ENCODE data around the gene SDK1.

Gene SDK1

GRCh38 chr7:4240520-4241303 is 939.7 kb downstream of the SDK1 start:
- no peaks in the 10 kb centered on the region for H3K9me3 ChIP-seq (ENCODE audit: control insufficient read depth, insufficient read depth, low read depth, low read length)
- no peaks in the 10 kb centered on the region for H3K4me1 ChIP-seq (ENCODE audit: control insufficient read depth, insufficient read depth, low read length)
- H3K36me3 ChIP-seq (ENCODE audit: control insufficient read depth in 2 of 2, insufficient read depth in 1 of 2, low read length in 2 of 2), result no peaks in the 10 kb centered on the region
- ChIA-PET POLR2A (no interaction called here), CTCF (interaction anchor here (0.8 kb wide), 1 partner anchor 9 kb away, joined by 3 read pairs; no protein-coding TSS in a partner anchor)
- TF ChIP-seq ZNF138 (tag by site-specific recombination; IDR thresholded peaks at IDR 0.05; ENCODE audit: borderline replicate concordance) (no peak), ZNF335 (tag by site-specific recombination; conservative IDR thresholded peaks at IDR 0.05) (no peak), ZNF514 (tag by site-specific recombination; IDR thresholded peaks at IDR 0.05) (no peak)
- no peak overlapping the region for H3K4me3 ChIP-seq (ENCODE audit: low read depth, low read length)
- no peak overlapping the region for H3K27ac ChIP-seq (ENCODE audit: extremely low read depth, low read depth, low read length)

GRCh38 chr7:4241304-4241612 is 940.2 kb downstream of the SDK1 start:
- Histone ChIP-seq H3K9me3 (ENCODE audit: control insufficient read depth, insufficient read depth, low read depth, low read length) (no peaks in the 10 kb centered on the region), H3K4me3 (ENCODE audit: low read depth, low read length) (no peak overlapping the region), H3K36me3 (ENCODE audit: control insufficient read depth in 2 of 2, insufficient read depth in 1 of 2, low read length in 2 of 2) (no peaks in the 10 kb centered on the region), H3K4me1 (ENCODE audit: control insufficient read depth, insufficient read depth, low read length) (no peaks in the 10 kb centered on the region), H3K27ac (ENCODE audit: extremely low read depth, low read depth, low read length) (no peak overlapping the region)
- CTCF ChIA-PET, result interaction anchor here (0.8 kb wide), 1 partner anchor 10 kb away, joined by 3 read pairs; no protein-coding TSS in a partner anchor
- POLR2A ChIA-PET, result no interaction called here
- TF ChIP-seq ZNF549 (tag by site-specific recombination; IDR thresholded peaks at IDR 0.05), result no peak
- TF ChIP-seq ZNF16 (tag by site-specific recombination; IDR thresholded peaks at IDR 0.05; ENCODE audit: low read depth), result no peak
- TF ChIP-seq ZNF473 (tag by site-specific recombination; IDR thresholded peaks at IDR 0.05), result no peak
- TF ChIP-seq ZNF830 (tag by site-specific recombination; IDR thresholded peaks at IDR 0.05; ENCODE audit: low read depth), result no peak
- no peak for TF ChIP-seq ZNF311 (tag by site-specific recombination; IDR thresholded peaks at IDR 0.05; ENCODE audit: borderline replicate concordance)
- TF ChIP-seq ZNF561 (tag by site-specific recombination; IDR thresholded peaks at IDR 0.05; ENCODE audit: borderline replicate concordance), result no peak
- TF ChIP-seq ZNF585B (tag by site-specific recombination; IDR thresholded peaks at IDR 0.05), result no peak
- no peak for TF ChIP-seq ZNF529 (tag by site-specific recombination; IDR thresholded peaks at IDR 0.05; ENCODE audit: insufficient replicate concordance)
- TF ChIP-seq ZNF670 (tag by site-specific recombination; IDR thresholded peaks at IDR 0.05; ENCODE audit: low read depth), result no peak
- TF ChIP-seq ZNF544 (tag by site-specific recombination; IDR thresholded peaks at IDR 0.05), result no peak
- TF ChIP-seq ZNF488 (tag by site-specific recombination; IDR thresholded peaks at IDR 0.05), result no peak
- no peak for TF ChIP-seq PRDM10 (tag by site-specific recombination; IDR thresholded peaks at IDR 0.05)
- TF ChIP-seq ZNF416 (tag by site-specific recombination; IDR thresholded peaks at IDR 0.05), result no peak
- TF ChIP-seq ZNF530 (tag by site-specific recombination; IDR thresholded peaks at IDR 0.05; ENCODE audit: low read depth), result no peak

- H3K27ac ChIP-seq (ENCODE audit: extremely low read depth, low read depth, low read length), result no peak overlapping the region
- H3K4me3 ChIP-seq (ENCODE audit: low read depth, low read length), result no peak overlapping the region
- no peaks in the 10 kb centered on the region for H3K9me3 ChIP-seq (ENCODE audit: control insufficient read depth, insufficient read depth, low read depth, low read length)
- ChIA-PET POLR2A (no interaction called here), CTCF (interaction anchor here (0.8 kb wide), 1 partner anchor 10 kb away, joined by 3 read pairs; no protein-coding TSS in a partner anchor)
- no peak for TF ChIP-seq ZNF600 (tag by site-specific recombination; IDR thresholded peaks at IDR 0.05)
- no peak for TF ChIP-seq ZNF202 (tag by site-specific recombination; IDR thresholded peaks at IDR 0.05; ENCODE audit: borderline replicate concordance)
- TF ChIP-seq SP2 (tag by site-specific recombination; IDR thresholded peaks at IDR 0.05), result no peak
- no peak for TF ChIP-seq ZNF138 (tag by site-specific recombination; IDR thresholded peaks at IDR 0.05; ENCODE audit: borderline replicate concordance)
- no peak for TF ChIP-seq ZEB2 (tag by site-specific recombination; IDR thresholded peaks at IDR 0.05)
- no peak for TF ChIP-seq ZNF580 (tag by site-specific recombination; IDR thresholded peaks at IDR 0.05)
- TF ChIP-seq ZNF510 (tag by site-specific recombination; IDR thresholded peaks at IDR 0.05; ENCODE audit: insufficient replicate concordance), result no peak
- no peak for TF ChIP-seq ZNF792 (tag by site-specific recombination; IDR thresholded peaks at IDR 0.05)
- no peak for TF ChIP-seq ZSCAN18 (tag by site-specific recombination; IDR thresholded peaks at IDR 0.05)
- no peak for TF ChIP-seq ZNF610 (tag by site-specific recombination; IDR thresholded peaks at IDR 0.05; ENCODE audit: borderline replicate concordance)
- H3K4me1 ChIP-seq (ENCODE audit: control insufficient read depth, insufficient read depth, low read length), result no peaks in the 10 kb centered on the region
- no peaks in the 10 kb centered on the region for H3K36me3 ChIP-seq (ENCODE audit: control insufficient read depth in 2 of 2, insufficient read depth in 1 of 2, low read length in 2 of 2)
These were observed 940.7 kb downstream of the SDK1 start for GRCh38 chr7:4241791-4242190.

Measured in HEK293 (cell line).